Parathyroid adenoma (tissue), 2 donors: Measurements from ENCODE around the gene NCKAP5.

Experiments
- H2AFZ ChIP-seq: fragments of 300-600 bp; sonication (generic); one replicate; pipeline ENCODE4 v1.7.0; 2017; ENCODE audit warnings: antibody characterized with exemption, mild to moderate bottlenecking
- H3K27ac ChIP-seq: fragments of 300-600 bp; sonication (generic); one replicate; pipeline ENCODE4 v1.7.0; 2017
- H3K27me3 ChIP-seq: fragments of 300-600 bp; sonication (generic); one replicate; pipeline ENCODE4 v1.7.0; 2017; ENCODE audit warnings: low read length; ENCODE audit not compliant: control insufficient read depth, insufficient read depth
- H3K36me3 ChIP-seq: fragments of 300-600 bp; sonication (generic); one replicate; pipeline ENCODE4 v1.7.0; 2017; ENCODE audit warnings: low read length; ENCODE audit not compliant: control insufficient read depth, insufficient read depth
- H3K4me1 ChIP-seq: fragments of 300-600 bp; sonication (generic); one replicate; pipeline ENCODE4 v1.7.0; 2017; ENCODE audit warnings: control low read depth
- H3K4me2 ChIP-seq: fragments of 300-600 bp; sonication (generic); one replicate; pipeline ENCODE4 v1.7.0; 2017; ENCODE audit warnings: low read length
- H3K4me3 ChIP-seq: fragments of 300-600 bp; sonication (generic); one replicate; pipeline ENCODE4 v1.7.0; 2017; ENCODE audit warnings: low read depth, low read length
- H3K79me2 ChIP-seq: fragments of 300-600 bp; sonication (generic); one replicate; pipeline ENCODE4 v1.7.0; 2017; ENCODE audit warnings: control low read depth
- H3K9ac ChIP-seq: fragments of 300-600 bp; sonication (generic); one replicate; pipeline ENCODE4 v1.7.0; 2017; ENCODE audit warnings: mild to moderate bottlenecking
- H3K9me3 ChIP-seq: fragments of 300-600 bp; sonication (generic); one replicate; pipeline ENCODE4 v1.7.0; 2017; ENCODE audit warnings: low read length; ENCODE audit not compliant: control insufficient read depth
- TF ChIP-seq, protein P1 (sequence below): fragments of 300-600 bp; sonication (generic); IDR thresholded peaks from one replicate; pipeline ENCODE4 v1.7.0; 2017; ENCODE audit warnings: antibody characterized with exemption, mild to moderate bottlenecking
- donor health status: primary hyperparathyroidism.

The NCKAP5 gene

DNA sequence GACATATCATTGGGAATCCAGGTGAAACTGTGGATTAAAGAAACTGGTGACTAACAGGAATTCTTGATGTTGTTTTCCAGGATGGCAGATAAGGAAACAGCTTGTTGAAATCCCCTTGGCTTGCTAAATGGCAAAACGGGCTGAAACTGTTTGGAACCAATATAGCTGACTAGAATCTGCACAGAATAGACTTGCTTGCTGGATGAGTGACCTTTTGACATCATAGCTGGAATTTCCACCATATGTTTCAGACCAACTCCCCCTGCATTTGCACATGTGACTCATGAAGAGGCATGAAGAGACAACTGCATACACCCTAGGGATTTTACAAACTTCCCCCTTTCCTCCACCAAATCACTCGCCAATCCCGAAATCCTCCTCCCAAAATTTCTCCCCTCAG lies 810.6 kb downstream of the NCKAP5 start:
- Histone ChIP-seq H3K4me1 (no peaks in the 10 kb centered on the region), H3K79me2 (no peaks in the 10 kb centered on the region), H3K36me3 (no peaks in the 10 kb centered on the region), H3K27me3 (no peaks in the 10 kb centered on the region), H3K4me3 (no peak overlapping the region), H2AFZ (no peak overlapping the region), H3K27ac (no peak overlapping the region), H3K9me3 (no peaks in the 10 kb centered on the region), H3K4me2 (no peak overlapping the region), H3K9ac (no peak overlapping the region)
- TF ChIP-seq, protein P1, sequence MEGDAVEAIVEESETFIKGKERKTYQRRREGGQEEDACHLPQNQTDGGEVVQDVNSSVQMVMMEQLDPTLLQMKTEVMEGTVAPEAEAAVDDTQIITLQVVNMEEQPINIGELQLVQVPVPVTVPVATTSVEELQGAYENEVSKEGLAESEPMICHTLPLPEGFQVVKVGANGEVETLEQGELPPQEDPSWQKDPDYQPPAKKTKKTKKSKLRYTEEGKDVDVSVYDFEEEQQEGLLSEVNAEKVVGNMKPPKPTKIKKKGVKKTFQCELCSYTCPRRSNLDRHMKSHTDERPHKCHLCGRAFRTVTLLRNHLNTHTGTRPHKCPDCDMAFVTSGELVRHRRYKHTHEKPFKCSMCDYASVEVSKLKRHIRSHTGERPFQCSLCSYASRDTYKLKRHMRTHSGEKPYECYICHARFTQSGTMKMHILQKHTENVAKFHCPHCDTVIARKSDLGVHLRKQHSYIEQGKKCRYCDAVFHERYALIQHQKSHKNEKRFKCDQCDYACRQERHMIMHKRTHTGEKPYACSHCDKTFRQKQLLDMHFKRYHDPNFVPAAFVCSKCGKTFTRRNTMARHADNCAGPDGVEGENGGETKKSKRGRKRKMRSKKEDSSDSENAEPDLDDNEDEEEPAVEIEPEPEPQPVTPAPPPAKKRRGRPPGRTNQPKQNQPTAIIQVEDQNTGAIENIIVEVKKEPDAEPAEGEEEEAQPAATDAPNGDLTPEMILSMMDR: no peak

DNA sequence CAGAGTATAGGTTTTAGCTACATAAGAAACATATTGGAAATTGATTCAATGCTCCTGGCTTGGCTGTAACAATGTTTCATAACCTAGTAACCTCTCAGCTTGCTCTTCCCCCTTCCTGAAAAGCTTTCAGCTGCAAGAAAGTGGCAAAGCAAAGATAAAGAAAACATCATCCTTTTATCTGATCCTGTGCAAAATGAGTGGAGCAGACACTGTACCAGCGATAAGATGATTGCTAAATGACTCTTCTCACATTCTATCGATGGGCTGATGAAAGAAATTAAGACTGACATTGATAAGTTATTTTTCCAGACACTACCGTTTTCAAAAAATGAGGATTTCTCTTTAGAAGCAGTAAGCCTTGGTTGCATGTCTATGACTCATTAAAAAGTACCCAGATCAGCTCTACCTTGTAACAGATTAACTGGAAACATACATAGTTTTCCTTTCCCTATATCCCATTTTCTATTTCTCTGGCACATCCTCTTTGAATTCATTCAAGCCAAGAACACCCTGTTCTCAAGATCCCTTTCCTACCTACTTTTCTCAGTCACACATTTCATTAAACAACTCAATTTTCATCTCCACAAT lies 811.2 kb downstream of the NCKAP5 start:
- no peaks in the 10 kb centered on the region for H3K4me1 ChIP-seq
- H3K9me3 ChIP-seq: no peaks in the 10 kb centered on the region
- H3K27me3 ChIP-seq: no peaks in the 10 kb centered on the region
- H3K9ac ChIP-seq: no peak overlapping the region
- no peak overlapping the region for H3K27ac ChIP-seq
- no peak overlapping the region for H3K4me2 ChIP-seq
- H3K4me3 ChIP-seq: no peak overlapping the region
- H3K79me2 ChIP-seq: no peaks in the 10 kb centered on the region
- no peak overlapping the region for H2AFZ ChIP-seq
- H3K36me3 ChIP-seq: no peaks in the 10 kb centered on the region
- TF ChIP-seq, protein P1: no peak

DNA sequence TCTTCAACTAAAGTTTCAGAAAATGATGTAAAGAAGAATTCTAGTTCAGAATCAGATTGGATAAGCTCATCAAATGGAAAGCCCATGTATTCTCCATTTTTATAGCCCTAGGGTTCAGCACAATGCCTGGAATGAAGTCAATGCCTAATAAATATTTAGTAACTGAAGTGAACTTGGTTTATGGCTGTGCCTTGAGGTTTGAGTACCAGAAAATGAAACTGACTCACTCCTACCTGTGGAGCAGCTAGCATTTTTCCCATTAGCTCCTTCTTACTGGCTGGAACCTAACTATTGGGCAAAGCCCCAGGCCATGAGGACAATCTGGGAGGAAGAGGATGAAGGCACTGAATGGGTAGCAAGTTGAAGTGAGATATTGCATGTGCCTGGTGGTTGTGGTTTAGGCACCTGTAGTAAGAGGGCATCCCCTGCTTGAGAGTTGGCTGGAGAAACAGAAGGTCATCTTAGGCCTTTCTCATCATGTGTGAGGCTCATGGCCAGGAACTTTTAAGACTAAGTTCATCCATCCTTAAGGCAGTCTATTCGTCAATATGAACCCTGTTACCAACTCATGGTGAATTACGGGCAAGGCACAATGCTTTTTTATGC lies 813.3 kb downstream of the NCKAP5 start:
- no peak overlapping the region for H2AFZ ChIP-seq
- no peak overlapping the region for H3K27ac ChIP-seq
- no peak overlapping the region for H3K4me3 ChIP-seq
- no peaks in the 10 kb centered on the region for H3K79me2 ChIP-seq
- H3K4me1 ChIP-seq: no peaks in the 10 kb centered on the region
- H3K4me2 ChIP-seq: no peak overlapping the region
- TF ChIP-seq, protein P1: no peak
- H3K27me3 ChIP-seq: no peaks in the 10 kb centered on the region
- H3K9me3 ChIP-seq: no peaks in the 10 kb centered on the region
- no peak overlapping the region for H3K9ac ChIP-seq
- no peaks in the 10 kb centered on the region for H3K36me3 ChIP-seq

DNA sequence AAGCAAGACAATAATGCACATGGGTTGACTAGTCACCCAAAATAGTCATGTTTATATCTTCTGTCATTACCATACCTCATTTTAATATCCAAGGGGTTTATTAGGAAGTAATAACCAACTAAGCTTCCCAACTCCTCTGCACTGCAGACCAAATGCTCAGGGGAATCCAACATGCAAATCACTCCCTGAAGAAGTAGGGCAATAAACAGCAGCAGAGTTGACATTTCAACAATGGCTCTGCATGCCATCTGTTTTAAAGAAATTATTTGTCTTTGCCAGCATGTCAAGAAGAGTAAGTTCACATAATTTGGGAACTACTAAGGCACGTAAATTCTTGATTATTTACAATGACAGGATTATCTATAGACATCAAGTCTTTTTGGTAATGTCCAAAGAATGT lies 813.9 kb downstream of the NCKAP5 start:
- Histone ChIP-seq H3K27ac (no peak overlapping the region), H3K9me3 (no peaks in the 10 kb centered on the region), H2AFZ (no peak overlapping the region), H3K9ac (no peak overlapping the region), H3K4me2 (no peak overlapping the region), H3K36me3 (no peaks in the 10 kb centered on the region), H3K27me3 (no peaks in the 10 kb centered on the region), H3K4me1 (no peaks in the 10 kb centered on the region), H3K79me2 (no peaks in the 10 kb centered on the region), H3K4me3 (no peak overlapping the region)
- TF ChIP-seq, protein P1: no peak
